GM19240 (cell line): ENCODE measurements around the gene RIPOR3.
"Not testable (repeated sequence)": the region's sequence is repeated elsewhere in the genome, so short reads cannot be mapped to it uniquely, and the experiment has no call there.

Source experiments
- DNase-seq: peaks from one replicate; pipeline ENCODE4 v3.0.0; 2011; ENCODE audit warnings: low spot score; ENCODE audit not compliant: insufficient read length

RIPOR3 gene

GRCh38 chr20:50680105-50680960 lies 11.0 kb downstream of the RIPOR3 start:
- no peak for DNase-seq

- DNase-seq: no peak
Observed at GRCh38 chr20:50679753-50680104, 11.6 kb downstream of the RIPOR3 start.

- DNase-seq: no peak
Observed at GRCh38 chr20:50678169-50678898, 13.0 kb downstream of the RIPOR3 start.

- no peak for DNase-seq
Observed at GRCh38 chr20:50676858-50677257, 14.5 kb downstream of the RIPOR3 start.

- not testable (repeated sequence) for DNase-seq
Observed at GRCh38 chr20:50676377-50676731, 15.0 kb downstream of the RIPOR3 start.

GRCh38 chr20:50675671-50676376 lies 15.5 kb downstream of the RIPOR3 start:
- no peak for DNase-seq

GRCh38 chr20:50674138-50674825 lies 17.1 kb downstream of the RIPOR3 start:
- DNase-seq: no peak

- DNase-seq: no peak
Observed at GRCh38 chr20:50673466-50674137, 17.7 kb downstream of the RIPOR3 start.

GRCh38 chr20:50673146-50673465 lies 18.2 kb downstream of the RIPOR3 start:
- no peak for DNase-seq

- DNase-seq: no peak
Observed at GRCh38 chr20:50672400-50673145, 18.8 kb downstream of the RIPOR3 start.

- DNase-seq: no peak
Observed at GRCh38 chr20:50671626-50672025, 19.7 kb downstream of the RIPOR3 start.

- DNase-seq: not testable (repeated sequence)
Observed at GRCh38 chr20:50671010-50671409, 20.3 kb downstream of the RIPOR3 start.

GRCh38 chr20:50670126-50670862 lies 21.0 kb downstream of the RIPOR3 start:
- DNase-seq: no peak

GRCh38 chr20:50668798-50669197 lies 22.5 kb downstream of the RIPOR3 start:
- no peak for DNase-seq

- no peak for DNase-seq
Observed at GRCh38 chr20:50668326-50668725, 23.0 kb downstream of the RIPOR3 start.

GRCh38 chr20:50666709-50667298 lies 24.5 kb downstream of the RIPOR3 start:
- DNase-seq: no peak

- no peak for DNase-seq
Observed at GRCh38 chr20:50664254-50664653, 27.1 kb downstream of the RIPOR3 start.

- no peak for DNase-seq
Observed at GRCh38 chr20:50663095-50663821, 28.1 kb downstream of the RIPOR3 start.
